ENCODE results near the gene LYSMD1. TPM values are rescaled to one million over a fixed set of nuclear protein-coding genes. Genes with fewer than 3 reads are reported as not detected.

Gene LYSMD1
- total RNA-seq, 4 donors from 2014 or later: 4.6 to 8.8 (median 5.9) TPM

- no peaks in the 10 kb centered on the region for H3K27me3 ChIP-seq
- intact Hi-C loops (cut with DNase I): loop anchor here (5.0 kb wide), 1 partner anchor 57 kb away; no protein-coding TSS in a partner anchor
- no peak for DNase-seq
- no peaks in the 10 kb centered on the region for H3K9me3 ChIP-seq
- no peak overlapping the region for H3K27ac ChIP-seq
- H3K36me3 ChIP-seq: peaks cover 0 to 59% (median 17%) of the 10 kb centered on the region in 3 donors
- peaks cover 0 to 53% (median 4%) of the 10 kb centered on the region in 3 donors for H3K4me1 ChIP-seq
- H3K4me3 ChIP-seq: no peak overlapping the region
- no peak for TF ChIP-seq POLR2A (IDR thresholded peaks at IDR 0.05)
- TF ChIP-seq CTCF (IDR thresholded peaks at IDR 0.05): no peak
Measured at GRCh38 chr1:151159373-151159772, 6.3 kb downstream of the LYSMD1 start.

DNA sequence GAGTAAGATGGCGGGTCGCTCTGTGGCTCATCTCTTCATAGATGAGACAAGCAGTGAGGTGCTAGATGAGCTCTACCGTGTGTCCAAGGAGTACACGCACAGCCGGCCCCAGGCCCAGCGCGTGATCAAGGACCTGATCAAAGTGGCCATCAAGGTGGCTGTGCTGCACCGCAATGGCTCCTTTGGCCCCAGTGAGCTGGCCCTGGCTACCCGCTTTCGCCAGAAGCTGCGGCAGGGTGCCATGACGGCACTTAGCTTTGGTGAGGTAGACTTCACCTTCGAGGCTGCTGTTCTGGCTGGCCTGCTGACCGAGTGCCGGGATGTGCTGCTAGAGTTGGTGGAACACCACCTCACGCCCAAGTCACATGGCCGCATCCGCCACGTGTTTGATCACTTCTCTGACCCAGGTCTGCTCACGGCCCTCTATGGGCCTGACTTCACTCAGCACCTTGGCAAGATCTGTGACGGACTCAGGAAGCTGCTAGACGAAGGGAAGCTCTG, 6.9 kb downstream of the LYSMD1 start:
- no peaks in the 10 kb centered on the region for H3K9me3 ChIP-seq
- DNase-seq: no peak
- WGBS, 2 donors: 81 to 93% methylated on average over 9 to 18 of the region's 22 CpGs
- peak overlapping the region in 1 of 4 donors; percentile 21 for H3K27ac ChIP-seq
- no peaks in the 10 kb centered on the region for H3K27me3 ChIP-seq
- TF ChIP-seq CTCF (IDR thresholded peaks at IDR 0.05): no peak
- no peak for TF ChIP-seq POLR2A (IDR thresholded peaks at IDR 0.05)
- H3K36me3 ChIP-seq: peaks cover 0 to 59% (median 17%) of the 10 kb centered on the region in 3 donors
- H3K4me3 ChIP-seq: no peak overlapping the region
- peaks cover 0 to 47% (median 0%) of the 10 kb centered on the region in 3 donors for H3K4me1 ChIP-seq
- intact Hi-C loops (cut with DNase I): loop anchor here (5.0 kb wide), 1 partner anchor 56 kb away; no protein-coding TSS in a partner anchor

DNA sequence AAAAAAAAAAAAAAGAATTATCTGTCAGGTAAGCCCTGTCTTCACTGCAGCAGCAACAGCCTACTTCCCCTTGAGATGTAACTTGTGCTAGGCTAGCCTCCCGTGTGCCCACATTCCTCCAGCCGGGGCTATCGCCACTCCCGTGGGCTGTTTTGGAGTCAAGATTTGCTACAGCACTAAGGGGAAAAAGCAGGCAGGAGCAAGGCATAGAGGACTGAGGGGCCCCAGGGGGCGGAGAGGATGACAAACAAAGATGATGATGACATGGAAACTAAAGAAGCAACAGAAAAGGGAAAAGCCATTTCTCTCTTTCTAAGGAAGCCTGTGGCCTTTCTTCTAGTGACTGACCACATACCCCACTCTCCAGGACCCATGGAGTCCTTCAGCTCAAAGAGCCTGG, 7.4 kb downstream of the LYSMD1 start:
- peaks cover 0 to 59% (median 17%) of the 10 kb centered on the region in 3 donors for H3K36me3 ChIP-seq
- H3K27me3 ChIP-seq: no peaks in the 10 kb centered on the region
- 74 to 94% methylated on average over 5 of the region's 5 CpGs for WGBS, 2 donors
- no peaks in the 10 kb centered on the region for H3K9me3 ChIP-seq
- H3K4me1 ChIP-seq: peaks cover 0 to 42% (median 0%) of the 10 kb centered on the region in 3 donors
- H3K27ac ChIP-seq: no peak overlapping the region
- no peak for DNase-seq
- intact Hi-C loops (cut with DNase I): loop anchor here (5.0 kb wide), 1 partner anchor 56 kb away; no protein-coding TSS in a partner anchor
- TF ChIP-seq POLR2A (IDR thresholded peaks at IDR 0.05) (no peak), CTCF (IDR thresholded peaks at IDR 0.05) (no peak)
- peak overlapping the region in 2 of 4 donors; percentile 12 to 42 for H3K4me3 ChIP-seq

DNA sequence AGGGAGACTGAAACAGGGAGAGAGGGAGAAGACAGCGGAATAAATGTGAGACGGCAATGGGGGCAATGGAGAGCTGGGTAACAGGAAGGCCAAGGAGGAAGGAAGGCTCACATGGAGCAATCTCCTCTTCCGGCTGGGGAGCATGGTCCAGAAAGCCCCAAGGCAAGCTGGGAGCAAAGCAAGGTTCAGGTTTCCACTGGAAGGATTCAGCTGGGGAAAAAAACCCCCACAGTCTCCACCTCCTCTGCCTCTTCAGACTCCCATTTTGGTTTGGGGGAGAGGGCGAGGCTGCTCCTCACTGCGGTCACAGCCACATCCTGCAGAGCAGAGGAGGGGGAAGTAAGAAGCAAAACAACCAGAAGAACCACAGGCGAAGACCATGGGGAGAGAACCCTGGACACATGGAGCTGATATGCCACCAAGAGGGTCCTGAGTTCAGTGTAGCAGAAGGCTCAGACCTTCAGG, 8.6 kb downstream of the LYSMD1 start:
- WGBS, 2 donors: 57 to 70% methylated on average over 4 to 6 of the region's 6 CpGs
- Histone ChIP-seq H3K4me3 (peak overlapping the region; percentile 1 to 51 (median 37)), H3K9me3 (no peaks in the 10 kb centered on the region), H3K27me3 (no peaks in the 10 kb centered on the region), H3K27ac (peak overlapping the region in 3 of 4 donors; percentile 31 to 57 (median 32)), H3K36me3 (peaks cover 0 to 56% (median 17%) of the 10 kb centered on the region in 3 donors), H3K4me1 (peaks cover 0 to 39% (median 0%) of the 10 kb centered on the region in 3 donors)
- intact Hi-C loops (cut with DNase I): loop anchor here (5.0 kb wide), 1 partner anchor 55 kb away; no protein-coding TSS in a partner anchor
- no peak for DNase-seq
- TF ChIP-seq CTCF (IDR thresholded peaks at IDR 0.05): no peak
- no peak for TF ChIP-seq POLR2A (IDR thresholded peaks at IDR 0.05)

DNA sequence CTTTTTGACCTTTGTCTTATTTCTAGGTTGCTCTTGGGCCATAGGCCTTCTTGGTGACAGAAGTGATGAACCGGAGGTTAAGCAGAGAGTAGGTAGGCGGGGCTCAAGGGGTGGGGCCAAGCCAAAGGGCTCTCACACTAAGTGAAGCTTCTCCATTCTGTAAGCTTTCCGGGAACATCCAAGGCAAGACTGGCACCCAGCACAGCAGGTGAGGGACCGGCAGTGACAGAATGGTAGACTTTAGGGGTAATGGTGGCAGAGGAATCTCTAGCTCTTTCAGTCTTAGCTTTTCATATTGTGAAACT, 9.2 kb downstream of the LYSMD1 start, which contains the start of gene TNFAIP8L2:
Gene TNFAIP8L2, plus strand, starts transcription at position 135 of the 305 bp plus-strand sequence. CDS start 2,049 bp downstream, outside the sequence.
- TF ChIP-seq POLR2A (IDR thresholded peaks at IDR 0.05): no peak
- no peak for TF ChIP-seq CTCF (IDR thresholded peaks at IDR 0.05)
- WGBS, 2 donors: 32 to 38% methylated on average over 2 to 4 of the region's 4 CpGs
- Histone ChIP-seq H3K4me3 (peak within 1 kb of the TSS; percentile 1 to 51 (median 37)), H3K27me3 (no peaks in the 10 kb centered on the region), H3K4me1 (peaks cover 0 to 39% (median 0%) of the 10 kb centered on the region in 3 donors), H3K9me3 (no peaks in the 10 kb centered on the region), H3K27ac (peak within 1 kb of the TSS; percentile 31 to 57 (median 36)), H3K36me3 (peaks cover 0 to 50% (median 17%) of the 10 kb centered on the region in 3 donors)
- intact Hi-C loops (cut with DNase I): loop anchor here (5.0 kb wide), 1 partner anchor 54 kb away; no protein-coding TSS in a partner anchor
- DNase-seq: no peak
